Measurements from ENCODE around the gene ESPN.
"Not testable (repeated sequence)": the region's sequence is repeated elsewhere in the genome, so short reads cannot be mapped to it uniquely, and the experiment has no call there.

The ESPN gene

DNA sequence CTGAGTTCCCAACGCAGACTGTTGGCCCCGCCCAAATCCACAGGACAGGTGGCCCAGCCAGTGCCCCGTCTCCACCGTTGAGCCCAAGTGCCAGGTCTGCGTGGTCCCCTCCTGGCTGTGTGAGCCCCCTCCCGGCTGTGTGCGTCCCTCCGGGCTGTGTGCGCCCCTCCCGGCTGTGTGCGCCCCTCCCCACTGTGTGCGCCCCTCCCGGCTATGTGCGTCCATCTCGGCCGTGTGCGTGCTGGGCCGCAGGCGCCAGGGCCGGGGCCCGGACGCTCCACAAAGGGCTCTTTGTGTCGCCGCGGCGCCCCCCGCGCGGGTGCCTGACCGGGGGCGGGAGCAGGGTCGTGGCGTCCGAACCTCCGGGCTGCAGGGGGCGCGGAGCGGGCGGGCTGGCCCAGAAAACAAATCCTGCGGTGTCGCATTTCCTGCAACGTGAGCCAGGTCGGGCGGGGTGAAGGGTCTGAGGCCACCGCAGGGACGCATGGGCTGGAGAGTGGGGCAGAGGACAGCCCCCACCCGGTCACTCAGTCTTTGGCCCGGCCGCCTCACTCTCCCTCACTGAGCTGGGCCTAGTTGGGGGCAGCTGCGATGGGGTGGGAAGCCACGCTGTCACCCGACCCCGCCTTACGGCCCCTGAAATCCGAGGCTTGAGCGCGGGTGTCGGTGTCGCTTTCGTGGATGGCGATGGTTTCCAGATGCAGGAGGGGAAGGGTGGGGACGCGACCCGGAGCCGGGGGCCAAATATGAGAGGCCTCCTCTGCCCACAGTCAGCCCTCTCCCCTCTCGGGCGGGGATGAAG, 22.6 kb downstream of the ESPN start:
- no peak for DNase-seq (ENCODE audit: low read depth in 1 of 2, low spot score in 1 of 2)

GRCh38 chr1:6447818-6448748, 23.5 kb downstream of the ESPN start:
- DNase-seq (ENCODE audit: low read depth in 1 of 2, low spot score in 1 of 2) = no peak

GRCh38 chr1:6448749-6449631, 24.4 kb downstream of the ESPN start:
- DNase-seq (ENCODE audit: low read depth in 1 of 2, low spot score in 1 of 2) = no peak

DNA sequence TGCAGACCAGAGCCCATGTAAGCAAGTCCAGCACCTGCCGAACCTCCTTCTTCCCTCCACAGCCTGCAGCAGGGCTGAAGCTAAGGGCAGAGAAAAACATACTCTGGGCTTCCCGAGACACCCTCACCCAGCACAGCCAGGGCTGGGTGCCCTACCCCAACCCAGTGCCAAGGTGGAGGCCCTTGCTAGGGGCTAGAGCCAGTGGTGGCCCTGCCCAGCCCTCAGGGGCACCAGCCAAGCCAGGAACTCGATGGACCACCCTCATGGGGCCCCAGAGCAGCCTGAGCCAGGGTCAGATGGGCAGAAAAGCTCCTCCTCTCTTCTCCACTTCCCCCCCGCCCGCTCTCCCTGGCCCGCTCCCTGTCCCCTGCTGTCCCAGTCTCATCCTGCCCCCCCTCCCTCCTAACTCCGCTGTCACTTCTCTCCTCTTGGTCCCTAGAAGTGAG, 25.5 kb downstream of the ESPN start:
- DNase-seq (ENCODE audit: low read depth in 1 of 2, low spot score in 1 of 2) = no peak

DNA sequence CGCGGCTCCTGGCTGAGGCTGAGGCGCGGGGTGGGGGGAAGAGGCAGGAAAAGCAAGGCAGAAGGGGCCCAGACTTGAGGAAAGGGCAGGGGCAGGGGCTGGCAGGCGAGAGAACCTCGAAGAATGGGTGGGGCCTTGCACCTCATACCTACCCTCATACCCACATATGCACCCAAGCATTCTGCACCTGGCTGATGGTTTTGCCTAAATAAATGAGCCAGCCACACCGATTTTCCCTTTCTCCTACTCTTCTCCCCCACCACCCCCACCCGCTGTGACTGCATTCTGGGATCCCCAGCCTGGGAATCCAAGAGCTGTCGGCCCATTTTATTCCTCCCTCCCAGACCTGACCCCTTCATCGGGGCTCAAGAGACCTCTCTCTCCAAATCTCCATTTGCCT, 25.9 kb downstream of the ESPN start:
- not testable (repeated sequence) for DNase-seq (ENCODE audit: low read depth in 1 of 2, low spot score in 1 of 2)

DNA sequence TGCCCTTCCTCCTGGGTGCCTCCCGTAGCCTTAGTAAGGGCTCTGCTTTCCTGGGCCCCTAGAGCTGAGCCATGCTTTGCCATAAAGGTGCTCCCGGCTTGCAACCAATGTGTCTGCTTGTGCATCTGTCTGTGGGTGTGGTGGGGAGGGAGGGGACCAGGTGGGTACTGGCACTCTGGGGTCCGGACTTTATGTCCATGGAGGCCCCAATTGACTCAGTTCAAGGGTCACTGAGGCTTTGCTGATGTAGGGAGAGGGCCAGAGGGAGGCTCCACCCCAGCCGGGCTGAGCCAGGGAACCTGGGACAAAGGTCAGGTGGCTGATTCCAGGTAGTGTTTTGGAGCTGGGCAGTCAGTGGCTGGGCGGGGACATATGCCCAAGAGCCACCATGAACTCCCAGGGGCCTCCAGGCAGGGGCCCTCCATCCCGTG, 26.4 kb downstream of the ESPN start:
- no peak for DNase-seq (ENCODE audit: low read depth in 1 of 2, low spot score in 1 of 2)

DNA sequence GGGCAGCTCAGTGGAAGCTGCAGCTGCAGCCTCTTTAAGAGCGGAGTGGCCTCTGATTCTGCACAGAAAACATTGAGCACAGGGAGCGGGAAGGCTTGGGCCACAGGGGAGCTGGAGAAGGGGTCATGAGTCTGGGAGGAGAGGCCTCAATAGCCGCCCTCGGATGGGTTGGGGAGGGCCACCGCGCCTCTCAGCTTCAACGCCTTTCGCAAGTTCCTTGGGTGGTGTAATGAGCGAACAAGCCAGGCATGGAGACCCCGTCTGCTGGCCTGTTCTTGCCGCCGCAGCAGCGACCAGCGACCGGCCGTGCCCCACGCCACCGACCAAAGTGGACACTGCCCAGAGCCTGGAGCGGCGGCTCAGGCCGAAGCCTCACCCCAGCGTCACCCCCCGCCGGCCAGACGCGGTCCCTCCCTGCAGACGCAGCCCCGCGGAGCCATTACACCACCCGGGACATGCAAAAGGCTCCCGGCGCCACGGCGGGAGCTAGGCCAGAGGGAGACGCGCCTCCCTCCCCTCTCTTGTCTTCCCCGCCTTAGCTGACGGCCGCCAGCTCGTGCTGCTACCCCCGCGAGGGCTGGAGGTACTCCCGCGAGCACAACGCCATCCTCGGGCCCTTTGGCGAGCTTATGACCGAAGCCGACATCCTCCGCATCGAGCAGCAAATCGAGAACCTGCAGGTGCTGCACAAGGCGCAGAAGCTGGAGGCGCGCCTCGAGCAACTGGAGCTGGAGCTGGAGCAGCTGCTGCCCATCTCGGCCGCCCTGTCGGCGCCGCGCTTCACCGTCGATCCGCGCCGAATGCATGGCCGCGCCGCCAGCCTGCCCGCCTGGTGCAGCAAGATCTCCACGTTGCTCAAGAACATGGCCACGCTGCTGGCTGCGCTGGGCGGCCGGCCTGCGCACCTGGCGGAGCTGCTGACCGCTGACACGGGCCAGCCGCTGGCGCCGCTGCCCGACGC, 29.6 kb downstream of the ESPN start:
- DNase-seq (ENCODE audit: low read depth in 1 of 2, low spot score in 1 of 2) = not testable (repeated sequence)

DNA sequence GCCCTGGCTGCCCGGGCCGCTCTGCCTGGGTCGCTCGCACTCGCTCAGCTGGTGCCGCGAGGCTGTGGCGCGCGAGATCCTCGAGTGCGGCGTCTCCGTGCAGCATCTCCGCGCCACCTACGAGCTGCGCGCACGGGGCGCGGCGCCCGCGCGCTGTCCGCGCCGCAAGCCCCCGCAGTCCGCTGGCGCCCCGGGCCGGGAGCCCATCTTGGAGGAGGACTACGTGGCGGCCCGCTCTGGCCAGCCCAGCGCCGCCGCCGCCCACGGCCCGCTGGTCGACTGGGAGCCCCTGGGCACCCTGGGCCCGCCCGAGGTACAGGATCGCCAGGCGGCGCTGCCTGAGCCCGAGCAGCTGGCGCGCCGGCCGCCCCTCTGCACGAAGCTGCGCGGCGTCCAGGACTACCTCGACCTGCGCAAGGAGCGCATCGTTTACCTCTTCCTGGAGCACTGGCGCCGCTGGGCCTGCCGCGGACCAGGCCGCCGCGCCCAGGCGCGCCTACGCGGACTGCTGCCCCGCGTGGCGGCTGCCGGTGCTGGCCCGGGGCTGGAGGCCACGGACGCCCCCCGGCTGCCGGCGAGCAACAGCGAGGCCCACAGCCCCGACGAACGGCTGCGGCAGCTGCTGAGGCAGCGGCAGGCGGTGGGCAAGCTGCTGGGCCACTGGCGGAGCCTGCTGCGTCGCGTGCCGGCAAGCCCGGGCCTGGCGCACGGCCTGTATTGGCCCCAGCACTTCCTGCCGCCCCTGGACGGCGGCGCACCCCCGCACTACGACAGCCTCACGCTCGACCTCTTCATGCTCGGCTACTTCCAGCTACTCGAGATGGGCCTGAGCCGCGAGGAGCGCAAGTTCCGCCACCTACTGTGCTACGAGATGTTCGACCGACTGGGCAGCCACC, 30.5 kb downstream of the ESPN start:
- no peak for DNase-seq (ENCODE audit: low read depth in 1 of 2, low spot score in 1 of 2)

DNA sequence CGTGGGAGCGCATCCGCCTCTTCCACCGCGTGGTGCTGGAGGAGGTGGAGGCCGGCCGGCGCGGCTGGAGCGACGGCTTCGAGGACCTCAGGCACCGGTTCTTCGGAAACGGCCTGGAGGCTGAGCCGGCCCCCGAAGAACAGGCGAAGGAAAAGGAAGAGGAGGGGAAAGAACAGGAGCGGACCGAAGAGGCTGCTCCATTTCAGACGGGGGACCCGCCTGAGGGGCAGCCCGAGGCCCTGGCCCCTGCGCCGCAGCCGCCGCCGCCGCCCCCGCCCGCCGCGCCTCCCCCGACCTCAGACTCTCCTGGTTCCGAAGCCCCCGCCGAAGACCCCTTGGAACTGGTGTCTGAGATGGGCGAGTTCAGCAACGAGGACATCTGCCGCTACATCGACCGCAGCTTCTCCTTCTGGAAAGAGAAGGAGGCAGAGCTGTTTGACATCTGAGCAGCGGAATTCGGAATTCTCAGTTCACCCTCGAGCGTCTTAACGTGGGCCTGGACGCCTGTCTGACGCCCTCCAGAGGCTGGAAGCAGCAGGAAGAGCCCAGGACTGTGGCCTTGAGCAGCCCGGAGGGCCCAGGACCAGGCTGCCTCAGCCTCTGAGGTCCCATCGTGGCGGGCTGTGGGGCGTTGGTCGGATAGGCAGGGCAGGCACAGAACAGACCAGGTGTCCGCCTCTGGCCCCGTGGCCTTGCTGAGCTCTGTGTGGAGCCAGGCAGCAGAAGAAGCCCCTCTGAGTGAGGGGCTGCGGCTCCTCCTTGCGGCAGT, 31.4 kb downstream of the ESPN start:
- DNase-seq (ENCODE audit: low read depth in 1 of 2, low spot score in 1 of 2) = not testable (repeated sequence)

DNA sequence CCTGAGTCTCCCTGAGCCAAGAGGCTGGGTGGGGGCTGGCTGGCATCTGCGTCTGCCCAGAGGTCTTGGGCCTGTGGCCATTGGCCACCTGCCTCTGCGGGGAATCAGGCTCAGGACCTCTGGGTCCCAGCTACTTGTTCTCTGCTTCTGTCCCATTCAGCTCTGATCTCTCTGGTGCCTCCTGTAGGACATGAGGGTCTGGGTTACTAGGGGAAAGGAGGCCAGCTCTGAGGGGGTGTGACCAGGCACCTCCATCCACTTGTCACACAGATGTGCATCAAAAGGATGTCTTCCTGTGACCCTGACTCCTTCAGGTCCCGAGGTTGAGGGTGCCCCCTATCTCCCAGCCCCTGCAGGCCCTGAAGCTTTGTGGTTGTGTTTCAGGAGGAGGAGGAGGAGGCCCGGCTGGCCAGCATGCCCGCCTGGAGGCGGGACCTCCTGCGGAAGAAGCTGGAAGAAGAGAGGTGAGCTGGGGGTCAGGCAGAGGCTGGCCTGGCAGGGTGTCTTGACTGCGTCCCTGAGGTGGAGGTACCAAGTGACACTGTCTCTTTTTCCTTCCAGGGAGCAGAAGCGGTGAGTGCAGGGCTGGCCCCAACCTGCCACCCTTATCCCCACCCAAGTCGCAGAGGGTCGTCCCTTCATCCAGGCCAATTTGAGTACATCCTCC, 32.4 kb downstream of the ESPN start:
- DNase-seq (ENCODE audit: low read depth in 1 of 2, low spot score in 1 of 2) = no peak

GRCh38 chr1:6459850-6460265, 35.3 kb downstream of the ESPN start:
- DNase-seq (ENCODE audit: low read depth in 1 of 2, low spot score in 1 of 2) = no peak

- DNase-seq (ENCODE audit: low read depth in 1 of 2, low spot score in 1 of 2) = peak; percentile 72 to 77
Measured at GRCh38 chr1:6460301-6461050, 35.9 kb downstream of the ESPN start.

GRCh38 chr1:6461051-6461530, 36.5 kb downstream of the ESPN start:
- DNase-seq (ENCODE audit: low read depth in 1 of 2, low spot score in 1 of 2) = no peak

DNA sequence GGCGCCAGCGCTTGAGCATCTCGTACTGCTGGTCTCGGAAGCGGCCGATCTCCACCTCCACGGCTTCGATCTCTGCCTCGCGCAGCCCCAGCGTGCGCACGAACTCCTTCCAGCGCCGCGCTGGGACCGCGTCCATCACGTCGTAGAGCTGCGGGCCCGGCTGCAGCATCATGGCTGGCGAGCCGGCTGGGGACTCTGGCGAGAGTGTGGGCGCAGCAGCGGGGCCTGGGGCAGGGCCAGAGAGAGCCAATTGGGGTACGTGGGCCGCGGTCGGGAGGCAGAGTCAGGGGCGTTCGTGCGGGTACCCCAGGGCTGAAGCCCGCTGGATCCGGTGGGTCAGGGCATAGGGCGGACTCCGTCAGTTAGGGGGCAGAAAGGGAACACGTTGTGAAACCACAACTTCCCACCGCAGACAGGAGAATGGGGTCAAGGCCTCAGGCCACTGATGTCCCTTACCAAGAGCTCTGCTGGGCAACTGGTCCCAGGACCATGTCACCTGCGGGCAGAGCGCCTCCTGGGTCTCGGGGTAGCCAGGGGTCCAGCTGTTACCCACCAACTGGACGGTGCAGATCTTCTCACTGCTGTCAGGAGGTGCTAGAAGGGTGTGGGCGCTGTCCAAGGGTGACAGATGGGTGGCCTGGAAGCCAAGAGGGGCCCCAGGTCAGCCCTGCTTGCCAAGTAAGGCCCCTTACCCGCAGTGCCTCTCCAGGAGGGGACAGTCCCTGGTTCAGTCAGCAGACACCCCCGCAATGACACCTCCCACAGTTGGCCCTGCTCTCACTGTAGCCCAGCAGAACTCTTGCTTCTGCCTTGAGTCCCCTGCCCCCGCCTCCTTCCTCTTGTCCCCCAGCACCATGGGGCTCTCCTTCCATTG, 37.2 kb downstream of the ESPN start:
- no peak for DNase-seq (ENCODE audit: low read depth in 1 of 2, low spot score in 1 of 2)

DNA sequence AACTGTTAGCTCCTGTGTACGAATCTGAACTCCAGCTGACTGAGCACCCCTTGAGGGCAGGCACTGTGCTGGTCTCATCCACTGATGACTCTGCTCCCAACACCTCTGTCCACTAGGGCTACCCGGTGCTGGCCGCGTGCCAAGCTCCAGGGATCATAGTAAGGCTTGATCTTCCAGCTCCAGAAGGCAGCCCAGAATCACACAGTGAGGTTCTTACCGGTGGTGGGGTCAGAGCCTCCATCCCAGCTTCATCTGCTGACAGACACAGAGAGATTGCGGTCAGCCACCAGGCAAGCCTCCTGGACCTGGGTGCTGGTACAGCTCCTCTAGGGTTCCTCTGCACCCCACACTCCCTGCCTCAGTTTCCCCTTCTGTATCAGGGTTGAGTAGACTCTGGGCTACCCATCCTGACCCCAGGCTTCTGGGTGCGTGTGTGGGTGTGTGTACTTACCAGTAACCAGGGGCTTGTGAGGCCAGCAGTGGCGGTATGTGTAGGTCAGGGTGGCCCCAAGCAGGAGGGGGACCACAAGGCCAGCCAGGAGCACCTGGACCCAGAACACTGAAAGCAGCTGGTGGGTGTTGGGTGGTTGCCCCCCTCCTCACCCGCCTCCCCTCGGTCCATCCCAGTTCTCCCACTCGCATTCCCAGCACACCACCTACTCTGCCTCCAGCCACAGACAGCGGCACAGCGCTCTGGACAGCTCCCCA, 38.0 kb downstream of the ESPN start:
- no peak for DNase-seq (ENCODE audit: low read depth in 1 of 2, low spot score in 1 of 2)

Measured in activated CD4-positive, alpha-beta T cell treated with anti-CD3 and anti-CD28 coated beads, Interleukin-2, amount 50 U/mL, for 24 hours (primary cell).